GM19025 (cell line): ENCODE data around the gene IARS2.
"Not testable (repeated sequence)": the region's sequence is repeated elsewhere in the genome, so short reads cannot be mapped to it uniquely, and the experiment has no call there.

Source experiments
- ATAC-seq: cut with Tn5 transposase; IDR thresholded peaks from one replicate; pipeline ENCODE4 v1.9.1; 2021; ENCODE audit warnings: mild to moderate bottlenecking, low read depth, moderate library complexity; ENCODE audit not compliant: unreplicated experiment

Gene IARS2

DNA sequence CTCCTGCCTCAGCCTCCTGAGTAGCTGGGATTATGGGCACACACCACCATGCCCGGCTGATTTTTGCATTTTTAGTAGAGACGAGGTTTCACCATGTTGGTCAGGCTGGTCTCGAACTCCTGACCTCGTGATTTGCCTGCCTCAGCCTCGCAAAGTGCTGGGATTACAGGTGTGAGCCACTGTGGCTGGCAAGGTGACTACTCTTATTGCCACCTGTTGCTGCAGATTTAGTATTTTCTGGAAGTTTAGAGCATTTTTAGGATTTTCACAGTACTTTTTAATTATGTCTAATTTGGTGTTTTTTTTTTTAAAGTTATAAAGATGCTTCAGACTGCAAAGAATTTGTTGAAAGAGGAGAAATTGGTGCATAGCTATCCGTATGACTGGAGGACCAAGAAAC is 16.5 kb downstream of the IARS2 start:
- not testable (repeated sequence) for ATAC-seq

DNA sequence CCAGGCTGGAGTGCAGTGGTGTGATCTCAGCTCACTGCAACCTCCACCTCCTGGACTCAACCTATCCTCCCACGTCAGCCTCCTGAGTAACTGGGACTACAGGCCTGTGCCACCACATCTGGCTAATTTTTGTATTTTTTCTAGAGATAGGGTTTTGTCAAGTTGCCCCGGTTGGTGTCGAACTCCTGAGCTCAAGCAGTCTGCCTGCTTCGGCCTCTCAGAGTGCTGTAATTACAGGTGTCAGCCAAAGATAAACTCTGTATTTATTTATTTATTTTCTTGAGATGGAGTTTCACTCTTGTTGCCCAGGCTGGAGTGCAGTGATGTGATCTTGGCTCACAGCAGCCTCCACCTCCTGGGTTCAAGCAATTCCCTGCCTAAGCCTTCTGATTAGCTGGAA is 18.7 kb downstream of the IARS2 start:
- not testable (repeated sequence) for ATAC-seq

DNA sequence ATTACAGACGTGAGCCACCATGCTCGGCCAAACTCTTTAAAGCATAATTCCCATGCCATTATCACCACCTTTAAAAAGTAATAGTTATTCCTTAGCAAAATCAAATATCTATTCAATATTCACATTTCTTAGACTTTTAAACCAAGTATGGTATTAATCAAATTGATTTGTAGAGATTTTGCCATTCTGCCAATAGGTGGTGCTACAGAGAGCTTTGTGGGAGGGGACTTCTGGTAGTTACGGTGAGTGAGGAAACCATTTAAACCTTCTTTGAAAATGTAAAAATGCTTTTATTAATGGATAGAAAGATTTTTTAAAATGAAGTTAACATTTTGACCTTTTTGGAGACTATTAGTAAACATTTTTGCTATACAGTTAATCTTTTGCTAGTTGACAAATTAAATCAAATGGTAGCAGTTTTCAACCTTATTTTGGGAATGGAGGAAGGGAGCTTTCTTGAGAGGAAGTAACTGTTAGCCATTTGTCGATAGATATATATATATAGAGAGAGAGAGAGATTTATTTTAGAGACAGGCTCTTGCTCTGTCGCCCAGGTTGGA is 19.3 kb downstream of the IARS2 start:
- no peak for ATAC-seq

DNA sequence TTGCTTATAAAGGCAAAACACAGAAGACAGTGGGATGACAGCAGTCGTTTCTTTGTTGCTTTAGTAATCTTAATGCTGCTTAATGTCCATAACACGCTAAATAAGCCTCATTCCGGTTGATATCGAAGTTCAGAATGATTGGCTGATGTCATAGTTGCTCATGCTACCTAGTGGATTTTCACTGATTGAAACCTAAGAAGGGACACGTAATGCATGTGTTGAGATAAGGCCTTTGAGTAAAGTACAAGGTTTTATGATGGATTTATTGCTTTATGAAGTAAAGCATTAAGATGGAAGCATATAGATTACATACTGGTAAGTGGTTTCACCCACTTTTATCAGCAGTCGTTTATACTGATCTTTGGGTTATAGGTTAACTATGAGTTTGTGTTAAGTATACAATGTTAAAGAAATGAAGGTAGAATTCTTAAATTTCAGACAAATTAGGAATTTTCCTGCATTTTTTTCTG is 25.1 kb downstream of the IARS2 start:
- no peak for ATAC-seq

DNA sequence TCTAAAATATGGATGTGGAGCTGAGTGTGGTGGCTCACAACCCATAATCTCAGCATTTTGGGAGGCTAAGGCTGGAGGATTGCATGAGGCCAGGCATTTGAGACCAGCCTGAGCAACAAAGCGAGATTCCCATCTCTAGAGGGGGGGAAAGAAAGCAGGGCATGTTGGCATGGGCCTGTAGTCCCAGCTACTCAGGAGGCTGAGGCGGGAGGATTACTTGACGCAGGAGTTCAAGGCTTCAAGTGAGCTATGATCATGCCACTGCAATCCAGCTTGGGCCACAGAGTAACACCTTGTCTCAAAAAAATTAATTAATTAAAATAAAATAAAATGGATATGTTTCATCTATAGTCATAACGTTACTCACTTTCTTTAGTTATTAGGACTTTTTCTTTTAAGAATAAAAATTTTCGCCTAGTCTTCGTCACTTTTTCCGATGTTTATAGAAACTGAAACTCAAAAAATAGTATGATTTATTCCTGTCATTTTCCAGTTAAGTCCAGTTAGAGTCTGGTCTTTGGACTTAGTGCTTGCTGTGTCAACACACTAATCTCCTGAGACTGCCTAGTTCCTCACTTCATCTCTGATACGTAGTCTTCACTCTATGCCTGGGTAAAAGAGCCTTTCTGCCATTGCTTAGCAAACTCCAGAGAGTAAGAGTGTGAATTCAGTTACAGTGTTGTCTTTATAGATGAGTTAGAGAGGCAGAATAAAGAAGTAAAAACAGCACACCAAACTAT is 28.0 kb downstream of the IARS2 start:
- ATAC-seq: no peak

DNA sequence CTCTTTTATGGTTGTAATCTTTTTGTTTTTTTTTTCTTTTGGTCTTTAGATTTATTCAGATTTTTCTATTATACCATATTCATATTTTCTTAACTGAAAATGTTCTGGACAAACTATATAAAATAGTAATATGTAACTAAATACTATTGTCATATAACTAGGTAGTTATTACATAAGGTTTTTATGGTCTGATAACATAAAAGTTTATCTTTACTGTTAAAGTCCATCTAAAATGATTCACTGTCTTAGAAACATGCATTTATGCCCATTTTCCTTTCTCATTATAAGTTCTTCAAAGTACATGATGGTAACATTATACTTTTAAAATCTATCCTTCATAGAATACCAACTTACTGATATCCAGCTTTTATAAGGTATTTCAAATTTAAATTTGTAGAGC is 29.1 kb downstream of the IARS2 start:
- no peak for ATAC-seq

DNA sequence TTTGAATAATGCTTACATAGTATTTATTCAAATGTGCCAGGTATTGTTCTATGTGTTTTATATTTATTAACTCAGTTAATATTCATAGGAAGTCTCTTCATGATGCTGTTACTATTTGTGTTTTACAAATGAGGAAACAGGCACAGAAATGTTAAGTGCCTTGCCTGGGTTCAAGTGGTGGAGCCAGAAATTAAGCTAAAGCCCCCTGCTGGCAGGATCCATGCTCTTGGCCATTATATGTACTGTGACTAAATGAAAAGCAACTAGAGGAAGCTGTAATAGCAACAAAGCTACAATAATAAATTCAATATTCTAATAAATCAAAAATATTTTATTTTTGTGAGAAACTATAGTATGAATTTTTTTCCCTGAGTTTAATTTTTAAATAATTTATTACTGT is 30.0 kb downstream of the IARS2 start:
- ATAC-seq: no peak

DNA sequence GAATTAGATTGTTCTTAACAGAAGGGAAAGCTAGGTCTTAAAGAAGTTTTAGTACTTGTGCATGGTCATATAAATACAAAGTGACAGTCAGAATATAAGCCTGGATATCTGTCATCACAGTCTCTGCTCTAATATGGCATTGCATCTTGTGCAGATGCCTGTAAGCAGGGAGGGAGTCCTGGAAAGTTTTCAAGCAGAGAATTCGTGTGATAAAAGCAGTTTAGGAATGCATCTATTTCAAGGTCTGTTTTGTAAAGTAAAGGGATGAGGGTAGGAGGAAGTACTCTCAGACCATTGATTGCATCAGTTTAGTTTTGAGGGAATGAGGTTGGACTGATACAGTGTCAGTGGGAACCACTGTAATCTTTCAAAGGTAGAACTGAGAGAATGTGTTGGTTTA is 30.6 kb downstream of the IARS2 start:
- no peak for ATAC-seq

DNA sequence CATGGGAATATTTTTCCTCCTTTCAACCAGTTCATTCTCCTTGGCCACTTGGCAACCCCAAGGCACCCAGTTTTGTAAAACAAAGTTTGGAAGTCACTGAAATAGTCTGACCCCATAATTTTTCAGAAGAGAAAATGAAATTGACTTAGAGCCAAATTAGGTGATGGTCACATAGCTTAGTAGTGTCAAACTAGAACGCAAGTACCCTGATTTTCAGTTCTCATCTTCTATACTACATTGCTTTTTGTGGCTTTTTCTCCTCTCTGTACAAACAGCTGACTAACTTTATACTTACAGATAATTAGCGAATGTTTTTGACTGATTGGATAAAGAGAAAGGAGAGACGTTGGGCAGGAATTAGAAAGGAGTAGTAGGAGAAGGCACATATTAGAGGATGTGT is 33.1 kb downstream of the IARS2 start:
- no peak for ATAC-seq

DNA sequence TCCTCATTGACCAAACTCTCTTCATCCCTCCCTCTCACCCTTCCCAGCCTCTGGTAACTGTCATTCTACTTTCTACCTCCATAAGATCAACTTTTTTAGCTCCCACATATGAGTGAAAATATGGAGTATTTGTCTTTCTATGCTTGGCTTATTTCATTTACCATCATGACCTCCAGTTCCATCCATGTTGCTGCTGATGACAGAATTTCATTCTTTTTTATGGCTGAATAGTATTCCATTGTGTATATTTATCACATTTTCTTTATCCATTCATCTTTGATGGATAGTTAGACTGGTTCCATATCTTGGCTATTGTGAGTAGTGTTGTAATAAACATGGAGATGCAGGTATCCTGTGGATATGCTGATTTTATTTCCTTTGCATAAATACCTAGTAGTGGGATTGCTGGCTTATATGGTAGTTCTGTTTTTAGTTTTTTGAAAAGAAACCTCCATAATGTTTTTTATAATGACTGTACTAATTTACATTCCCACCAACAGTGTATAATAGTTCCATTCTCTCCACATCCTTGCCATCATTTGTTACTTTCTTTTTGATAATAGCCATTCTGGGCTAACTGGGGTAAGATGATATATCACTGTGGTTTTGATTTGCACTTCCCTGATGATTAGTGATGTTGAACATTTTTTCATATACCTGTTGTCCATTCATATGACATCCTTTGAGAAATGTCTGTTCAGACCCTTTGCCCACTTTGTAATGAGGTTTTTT is 35.7 kb downstream of the IARS2 start:
- no peak for ATAC-seq

DNA sequence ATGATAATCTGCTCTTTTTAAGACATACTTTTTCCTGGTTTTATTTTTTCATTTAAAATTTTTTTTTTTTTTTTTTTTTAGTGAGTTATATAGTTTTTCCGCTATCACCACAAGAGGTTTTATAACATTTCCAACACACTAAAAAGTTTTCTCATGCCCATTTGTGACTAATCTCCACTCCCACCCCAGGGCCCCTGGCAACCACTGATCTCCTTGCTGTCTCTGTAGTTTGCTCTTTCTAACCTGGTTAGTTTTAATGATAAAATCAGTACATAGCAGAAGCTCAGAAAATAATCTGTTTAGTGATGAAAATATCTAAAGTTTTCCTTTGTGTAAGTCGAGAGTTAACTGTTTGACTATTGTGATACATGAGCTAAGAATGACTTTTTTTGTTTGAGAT is 41.8 kb downstream of the IARS2 start:
- ATAC-seq: no peak

DNA sequence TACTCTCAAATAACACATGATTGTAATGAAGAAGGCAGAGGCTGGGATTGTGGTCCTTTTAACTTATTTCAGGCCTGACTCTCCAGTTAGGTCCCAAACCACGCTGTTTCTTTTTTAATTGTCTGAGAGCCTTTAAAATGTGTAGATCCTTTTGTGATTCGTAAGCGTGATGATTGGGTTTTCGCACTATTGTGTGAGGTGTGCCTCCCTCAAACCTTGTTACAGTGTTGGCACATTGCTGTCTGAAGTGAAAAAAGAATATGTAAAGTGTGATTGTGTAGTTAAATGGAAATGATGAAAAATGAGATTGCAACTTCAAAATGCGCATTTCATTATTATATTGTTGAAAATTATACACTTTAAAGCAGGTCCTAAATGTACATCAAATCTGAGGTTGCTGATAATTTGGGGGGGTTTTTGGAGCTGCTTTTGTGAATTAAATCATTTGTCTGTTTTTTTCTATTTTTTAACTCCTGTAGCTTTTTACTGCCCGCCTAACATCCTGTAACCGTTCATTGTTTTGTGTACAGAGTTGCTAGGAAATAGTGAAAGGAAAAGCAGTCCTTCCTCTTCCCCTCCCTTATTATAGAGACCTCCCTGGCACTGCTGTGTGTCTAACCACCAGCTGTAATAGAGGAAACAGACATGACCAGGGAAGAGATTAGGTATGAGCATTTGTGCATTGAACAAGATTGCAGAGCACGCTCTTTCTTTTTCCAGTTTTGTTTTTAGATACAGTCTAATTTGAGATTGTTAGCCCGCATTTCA is 43.3 kb downstream of the IARS2 start:
- ATAC-seq: no peak

DNA sequence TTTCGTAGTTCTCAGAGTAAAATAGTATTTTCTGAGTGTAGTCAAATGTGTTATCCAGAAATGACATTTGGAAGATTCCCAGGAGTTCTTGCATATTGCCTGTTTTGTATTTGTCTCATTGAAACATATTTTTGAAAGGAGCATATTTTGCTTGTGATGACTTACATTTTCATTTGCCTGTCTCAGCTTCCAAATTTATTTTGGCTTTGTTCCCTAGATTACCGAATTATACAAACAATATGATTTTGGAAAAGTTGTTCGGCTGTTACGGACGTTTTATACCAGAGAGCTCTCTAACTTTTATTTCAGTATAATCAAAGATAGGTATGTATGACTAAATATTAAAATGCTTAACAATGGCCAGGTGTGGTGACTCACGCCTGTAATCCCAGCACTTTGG is 46.0 kb downstream of the IARS2 start:
- no peak for ATAC-seq

DNA sequence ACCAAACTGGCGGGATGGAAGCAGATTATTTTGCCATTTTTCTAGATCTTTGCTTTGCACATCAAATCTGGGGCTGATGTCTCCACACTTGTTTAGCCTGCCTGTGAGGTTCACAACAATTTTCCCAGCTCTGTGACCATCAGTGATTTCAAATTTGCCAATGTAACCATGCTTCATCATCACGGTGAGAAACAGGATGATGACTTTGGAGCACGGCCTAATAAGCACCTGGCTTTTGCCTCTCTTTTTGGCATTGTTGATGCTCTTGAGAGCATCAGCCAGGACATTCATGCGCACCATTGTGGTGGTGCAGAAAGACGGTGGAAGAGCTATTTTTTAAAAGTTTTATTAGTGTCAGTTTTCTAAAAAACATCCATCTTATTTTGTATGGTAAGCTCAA is 50.1 kb downstream of the IARS2 start:
- ATAC-seq: no peak

DNA sequence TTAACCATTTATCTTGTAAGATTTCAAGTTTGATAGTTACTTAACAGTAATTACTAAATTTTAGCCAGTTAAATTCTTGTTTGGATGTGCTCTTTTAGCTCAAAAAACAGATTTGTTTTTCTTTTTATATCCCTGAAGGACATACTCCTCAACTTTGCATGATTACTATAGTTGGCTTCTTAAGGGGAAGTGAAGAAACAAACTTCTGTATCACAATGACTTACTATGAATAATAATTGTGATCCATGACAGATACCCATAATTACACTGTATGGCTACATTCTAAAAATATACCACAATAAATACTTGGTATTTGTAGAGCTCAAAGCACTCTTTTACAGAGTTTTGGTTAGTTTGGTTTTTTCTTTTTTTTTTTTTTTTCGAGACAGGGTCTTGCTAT is 55.8 kb downstream of the IARS2 start:
- ATAC-seq: no peak

DNA sequence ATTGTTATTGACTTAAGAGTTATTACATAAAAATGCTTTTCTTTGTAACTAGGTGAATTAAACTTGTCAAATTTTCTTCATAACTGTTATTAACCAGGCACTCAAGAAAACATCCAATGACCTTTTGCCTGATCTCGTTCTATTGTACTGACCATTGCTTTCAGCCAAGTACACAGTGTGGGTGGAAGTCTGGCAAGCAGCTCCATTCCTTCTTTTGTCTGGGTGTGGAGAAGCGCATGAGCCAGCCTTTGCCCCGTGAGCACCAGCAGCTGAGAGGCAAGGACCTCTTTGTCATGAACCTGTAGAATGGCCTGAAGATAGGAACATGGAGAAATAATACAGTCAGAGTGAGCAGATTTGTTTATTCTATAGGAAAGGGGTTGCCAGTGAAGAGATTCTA is 57.5 kb downstream of the IARS2 start:
- no peak for ATAC-seq

DNA sequence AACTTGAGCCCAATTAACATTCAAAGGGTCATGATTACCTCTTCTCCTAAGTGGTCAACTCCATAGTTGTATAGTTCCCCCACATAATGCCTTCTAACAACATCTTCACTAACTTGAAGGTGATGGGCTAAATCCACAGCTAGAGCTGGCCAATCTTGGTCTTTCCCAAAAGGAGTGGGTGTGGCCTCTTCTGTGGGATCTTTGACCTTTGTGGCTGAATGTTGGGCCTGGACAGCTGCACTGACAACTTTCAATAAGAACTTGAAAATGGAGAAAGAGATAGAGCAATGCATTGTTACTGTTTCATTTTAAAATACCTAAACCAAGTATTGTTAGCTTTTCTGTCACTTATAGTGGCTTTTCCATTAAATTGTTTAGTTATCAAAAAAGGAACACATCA is 59.2 kb downstream of the IARS2 start:
- no peak for ATAC-seq

DNA sequence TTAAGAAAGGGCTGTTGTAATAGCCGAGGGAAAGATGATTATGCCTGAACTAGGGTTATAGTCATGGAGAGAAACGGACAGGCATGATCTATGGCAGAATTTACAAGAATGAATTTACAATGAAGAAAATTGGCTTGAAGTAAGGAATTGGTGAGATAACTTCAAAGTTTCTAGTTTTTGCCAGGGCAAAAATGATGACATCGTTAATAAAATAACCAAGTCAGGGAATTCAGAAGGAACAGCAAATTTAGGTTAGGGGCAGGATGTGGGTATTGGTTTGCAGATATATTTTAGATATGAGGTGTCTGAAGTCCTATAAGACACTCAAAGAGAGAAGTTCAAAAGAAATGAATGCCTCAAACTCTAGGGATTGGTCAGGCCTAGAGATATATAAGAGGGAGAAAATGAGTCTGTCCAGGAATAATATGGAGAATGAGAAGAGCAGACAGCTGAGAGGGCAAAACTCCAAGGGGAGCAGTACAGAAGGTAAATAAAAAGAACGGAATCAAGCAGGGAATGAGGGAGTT is 62.8 kb downstream of the IARS2 start:
- no peak for ATAC-seq

DNA sequence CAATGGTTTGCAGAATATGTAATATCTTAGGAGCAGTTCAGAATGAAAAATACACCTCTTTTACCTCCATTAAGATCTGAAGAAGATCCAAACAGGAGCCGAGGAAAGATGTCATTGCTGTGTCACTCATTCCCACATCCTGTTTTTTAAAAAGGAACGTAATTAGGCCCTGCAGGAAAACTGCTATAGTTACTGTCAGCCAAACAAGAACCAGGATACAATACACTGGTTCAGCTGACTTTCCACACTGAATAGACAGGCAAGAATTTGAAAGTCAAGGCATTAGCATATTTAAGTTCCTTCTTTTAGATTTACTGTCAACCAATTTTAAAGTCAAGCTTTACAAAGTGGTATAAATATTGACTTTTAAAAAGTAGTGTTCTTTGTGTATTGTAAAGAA is 63.8 kb downstream of the IARS2 start:
- no peak for ATAC-seq

DNA sequence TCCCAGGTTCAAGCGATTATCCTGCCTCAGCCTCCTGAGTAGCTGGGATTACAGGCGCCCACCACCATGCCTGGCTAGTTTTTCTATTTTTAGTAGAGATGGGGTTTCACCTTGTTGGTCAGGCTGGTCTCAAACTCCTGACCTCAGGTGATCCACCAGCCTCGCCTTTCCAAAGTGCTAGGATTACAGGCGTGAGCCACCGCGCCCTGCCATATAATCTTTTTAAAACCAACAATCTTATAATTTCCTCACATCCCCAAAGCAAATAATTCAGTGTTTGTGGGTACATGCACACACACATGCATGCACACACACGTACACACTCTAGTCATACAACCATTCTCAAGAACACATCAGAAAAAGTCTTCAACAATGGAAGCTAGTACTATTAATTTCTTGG is 64.6 kb downstream of the IARS2 start:
- not testable (repeated sequence) for ATAC-seq

DNA sequence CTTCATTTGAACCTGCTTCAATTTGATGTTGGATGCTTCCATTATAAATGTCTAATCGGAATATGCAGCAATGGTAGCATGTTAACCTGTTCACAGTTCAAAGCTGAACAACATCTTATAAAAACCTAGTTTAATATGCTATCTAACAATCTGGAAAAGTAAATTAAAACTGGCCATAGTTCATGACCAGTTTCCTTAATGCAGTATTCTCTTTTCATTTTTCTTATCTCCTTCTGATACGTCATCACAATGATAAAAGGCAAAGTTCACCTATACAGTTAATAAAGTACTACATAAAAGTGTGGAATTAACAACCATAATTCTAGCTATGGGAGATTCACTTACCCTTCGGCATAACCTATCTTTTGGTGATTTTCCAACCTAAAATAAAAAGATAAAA is 65.1 kb downstream of the IARS2 start:
- ATAC-seq: no peak
